B cell (primary cell): Measurements from ENCODE around the gene PRKG2. TPM values are rescaled to one million over a fixed set of nuclear protein-coding genes. Genes with fewer than 3 reads are reported as not detected.
A peak's percentile ranks its signal among the peaks of the same experiment; 100 is the strongest.

Experiments used
- ATAC-seq: fragments of 200-7000 bp; cut with Tn5 transposase; one replicate; pipeline ENCODE4 v1.10.0; 2021; ENCODE audit warnings: low read depth, mild to moderate bottlenecking, moderate number of reproducible peaks, moderate library complexity
- CTCF ChIA-PET: fragments of 350-600 bp; sonication (Branson Sonifier 250); formaldehyde crosslinking; loops from one replicate; lab custom pipeline; 2021; ENCODE audit warnings: antibody characterized with exemption, inconsistent platforms; lab: Charles Lee
- POLR2A ChIA-PET: fragments of 350-600 bp; sonication (Branson Sonifier 250); formaldehyde crosslinking; loops from one replicate; lab custom pipeline; 2021; ENCODE audit warnings: antibody characterized with exemption; lab: Charles Lee
- DNase-seq: peaks from one replicate; pipeline ENCODE4 v3.0.0; 2013
- H2AFZ ChIP-seq: 2 replicates; pipeline ENCODE4 v1.6.1; 2012; ENCODE audit warnings: mild to moderate bottlenecking, low read depth, low read length; ENCODE audit not compliant: insufficient read depth, poor library complexity, severe bottlenecking
- H3K27ac ChIP-seq, 2 donors: 1 replicate in 1 of 2; 2 replicates in 1 of 2; pipeline ENCODE4 v1.5.1; 2012 to 2013; ENCODE audit warnings: low read length in 2 of 2, mild to moderate bottlenecking in 2 of 2, moderate library complexity in 1 of 2
- H3K27me3 ChIP-seq, 4 experiments: fragments of 200-600 bp in 1 of 4; sonication (generic) in 1 of 4; replicated peaks in 1 of 4; 1 replicate in 2 of 4; 2 replicates in 2 of 4; pipeline versions ENCODE4 v1.6.1 to v1.7.0; 2013 to 2016; ENCODE audit warnings: low read length in 3 of 4, mild to moderate bottlenecking in 2 of 4, mixed read lengths in 1 of 4, moderate library complexity in 1 of 4; ENCODE audit not compliant: insufficient read depth in 4 of 4, control insufficient read depth in 3 of 4; ENCODE audit errors: control extremely low read depth in 1 of 4
- H3K36me3 ChIP-seq, 2 experiments: replicated peaks in 1 of 2; 1 replicate in 1 of 2; 2 replicates in 1 of 2; pipeline versions ENCODE4 v1.6.1 to v1.7.1; 2013; ENCODE audit warnings: low read length in 1 of 2; ENCODE audit not compliant: insufficient read depth in 2 of 2, control insufficient read depth in 1 of 2; ENCODE audit errors: control extremely low read depth in 1 of 2, extremely low read depth in 1 of 2
- H3K4me1 ChIP-seq, 2 donors: fragments of 200-600 bp in 1 of 2; sonication (generic) in 1 of 2; 1 replicate in 1 of 2; 2 replicates in 1 of 2; pipeline versions ENCODE4 v1.5.1 to v1.6.1; 2013 to 2017; ENCODE audit warnings: low read length in 2 of 2; ENCODE audit not compliant: control insufficient read depth in 2 of 2, insufficient read depth in 2 of 2
- H3K4me2 ChIP-seq: replicated peaks from 2 replicates; pipeline ENCODE3; 2012; ENCODE audit warnings: mild to moderate bottlenecking, low read depth, low read length; ENCODE audit not compliant: poor library complexity, severe bottlenecking
- H3K4me3 ChIP-seq, 5 experiments: fragments of 200-600 bp in 1 of 5; sonication (generic) in 1 of 5; 1 replicate in 3 of 5; 2 replicates in 2 of 5; pipeline versions ENCODE4 v1.5.1 to v1.7.0; 2011 to 2016; ENCODE audit warnings: low read length in 4 of 5, mild to moderate bottlenecking in 4 of 5, low read depth in 2 of 5, control low read depth in 1 of 5, moderate library complexity in 1 of 5; ENCODE audit not compliant: insufficient read depth in 1 of 5; ENCODE audit errors: control extremely low read depth in 1 of 5, extremely low read depth in 1 of 5
- H3K79me2 ChIP-seq: fragments of 200-600 bp; sonication (generic); one replicate; pipeline ENCODE4 v1.6.0; 2016; ENCODE audit warnings: low read length; ENCODE audit not compliant: control insufficient read depth, insufficient read depth
- H3K9ac ChIP-seq: fragments of 200-600 bp; sonication (generic); 2 replicates; pipeline ENCODE4 v1.6.1; 2017; ENCODE audit warnings: mild to moderate bottlenecking, low read length, moderate library complexity
- H3K9me3 ChIP-seq, 3 donors: one replicate each; pipeline versions ENCODE4 v1.6.1 to v1.7.1; 2013; ENCODE audit warnings: low read length in 2 of 3; ENCODE audit not compliant: control insufficient read depth in 2 of 3, insufficient read depth in 1 of 3; ENCODE audit errors: control extremely low read depth in 1 of 3
- H4K20me1 ChIP-seq: 2 replicates; pipeline ENCODE4 v1.6.0; 2012; ENCODE audit warnings: mild to moderate bottlenecking, low read length; ENCODE audit not compliant: insufficient read depth, control insufficient read depth, poor library complexity, severe bottlenecking
- H3K27ac Mint-ChIP-seq: one replicate; pipeline ENCODE4 v1.8.0; 2021; ENCODE audit warnings: mixed read lengths
- H3K27me3 Mint-ChIP-seq: one replicate; pipeline ENCODE4 v1.8.0; 2021; ENCODE audit warnings: mixed read lengths
- H3K4me1 Mint-ChIP-seq: one replicate; pipeline ENCODE4 v1.8.0; 2021; ENCODE audit warnings: mixed read lengths
- H3K4me3 Mint-ChIP-seq: one replicate; pipeline ENCODE4 v1.8.0; 2021; ENCODE audit warnings: mixed read lengths
- H3K9me3 Mint-ChIP-seq: one replicate; pipeline ENCODE4 v1.8.0; 2022; ENCODE audit warnings: mixed read lengths; ENCODE audit not compliant: insufficient read depth
- EZH2 ChIP-seq: IDR thresholded peaks from 2 replicates; pipeline ENCODE4 v1.6.1; 2012; ENCODE audit warnings: borderline replicate concordance, low read depth, mild to moderate bottlenecking, moderate library complexity, low read length; ENCODE audit not compliant: insufficient read depth, poor library complexity, severe bottlenecking
- WGBS: methylation state at CpG from one replicate; pipeline ENCODE4 v1.1.5; 2013; ENCODE audit warnings: missing lambda C conversion rate; ENCODE audit not compliant: insufficient coverage; 5-methylcytosine and 5-hydroxymethylcytosine counted together
- intact Hi-C: fragments of 100-400 bp; cut with micrococcal nuclease; formaldehyde crosslinking; loops from one replicate; pipeline ENCODE4 v1.10.0; 2022
- polyA plus RNA-seq: library from polyadenylated mRNA; depleted of rRNA; stranded (reverse); fragments of >200 nt; gene quantifications from 2 replicates; pipeline ENCODE4 v1.2.3, GENCODE V29; 2012
- total RNA-seq, 2 donors: library from RNA; stranded (reverse); fragments of 120-200 nt in 1 of 2; gene quantifications; 1 replicate in 1 of 2; 2 replicates in 1 of 2; pipeline versions ENCODE4 v1.2.3 to v1.2.4, GENCODE V29; 2013 to 2022
- TF ChIP-seq, protein P1 (sequence below): fragments of 200-600 bp; IDR thresholded peaks from one replicate; pipeline ENCODE4 v1.8.0; 2022; ENCODE audit warnings: antibody characterized with exemption, mild to moderate bottlenecking

The PRKG2 gene
- total and polyA plus RNA-seq, 2 donors (not counting 1 experiment from before 2014, with no cell fraction given) = 0.61 to 0.86 TPM

DNA sequence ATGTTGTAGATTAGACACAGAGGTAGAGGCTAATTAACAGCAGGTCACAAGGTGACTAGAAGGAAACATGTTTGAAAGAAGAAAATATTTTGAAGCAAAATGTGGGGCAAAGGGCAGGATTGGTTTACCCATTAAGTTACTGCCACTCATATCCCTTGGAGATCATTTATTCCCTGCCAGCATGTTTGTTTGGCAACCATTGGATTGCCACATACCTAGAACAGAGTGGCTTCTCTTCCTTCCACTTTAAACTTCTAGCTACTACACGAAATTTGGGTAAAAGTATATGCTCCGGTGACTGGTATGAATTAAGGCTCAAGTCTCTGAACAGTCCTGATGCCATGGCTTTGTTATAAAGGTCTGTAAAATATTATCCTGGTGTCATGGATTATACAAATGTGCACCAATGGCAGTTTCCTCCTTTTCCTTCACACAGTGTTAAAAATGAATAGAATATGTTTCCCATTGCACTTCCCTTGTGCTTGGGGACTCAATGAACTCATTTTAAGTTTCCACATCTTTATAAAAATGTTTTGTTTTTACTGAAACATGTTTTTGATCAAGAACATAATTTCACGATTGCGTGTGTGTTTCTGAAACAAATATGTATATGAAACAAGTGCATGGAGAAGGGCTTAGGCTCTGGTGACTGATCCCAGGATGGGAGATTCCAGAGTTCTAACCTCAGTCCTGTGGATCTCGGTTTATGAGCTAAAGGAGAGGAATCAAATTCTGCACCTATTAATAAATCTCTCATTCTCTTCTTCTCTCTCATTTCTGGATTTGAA lies 172.2 kb downstream of the PRKG2 start:
- peaks cover 5 to 10% of the 10 kb centered on the region in 2 donors for H3K4me1 ChIP-seq
- CTCF ChIA-PET = interaction anchor here (1.0 to 8.1 kb wide), 7 partner anchors 9 to 682 kb away, joined by 3 to 107 read pairs (median 16); no protein-coding TSS in a partner anchor
- no peak for TF ChIP-seq EZH2
- TF ChIP-seq, protein P1, sequence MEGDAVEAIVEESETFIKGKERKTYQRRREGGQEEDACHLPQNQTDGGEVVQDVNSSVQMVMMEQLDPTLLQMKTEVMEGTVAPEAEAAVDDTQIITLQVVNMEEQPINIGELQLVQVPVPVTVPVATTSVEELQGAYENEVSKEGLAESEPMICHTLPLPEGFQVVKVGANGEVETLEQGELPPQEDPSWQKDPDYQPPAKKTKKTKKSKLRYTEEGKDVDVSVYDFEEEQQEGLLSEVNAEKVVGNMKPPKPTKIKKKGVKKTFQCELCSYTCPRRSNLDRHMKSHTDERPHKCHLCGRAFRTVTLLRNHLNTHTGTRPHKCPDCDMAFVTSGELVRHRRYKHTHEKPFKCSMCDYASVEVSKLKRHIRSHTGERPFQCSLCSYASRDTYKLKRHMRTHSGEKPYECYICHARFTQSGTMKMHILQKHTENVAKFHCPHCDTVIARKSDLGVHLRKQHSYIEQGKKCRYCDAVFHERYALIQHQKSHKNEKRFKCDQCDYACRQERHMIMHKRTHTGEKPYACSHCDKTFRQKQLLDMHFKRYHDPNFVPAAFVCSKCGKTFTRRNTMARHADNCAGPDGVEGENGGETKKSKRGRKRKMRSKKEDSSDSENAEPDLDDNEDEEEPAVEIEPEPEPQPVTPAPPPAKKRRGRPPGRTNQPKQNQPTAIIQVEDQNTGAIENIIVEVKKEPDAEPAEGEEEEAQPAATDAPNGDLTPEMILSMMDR = no peak
- H2AFZ ChIP-seq = no peak overlapping the region
- H3K4me3 ChIP-seq = no peak overlapping the region
- Mint-ChIP-seq H3K4me3 (no peak overlapping the region), H3K4me1 (peaks cover 14% of the 10 kb centered on the region), H3K27ac (no peak overlapping the region), H3K27me3 (peaks cover 24% of the 10 kb centered on the region), H3K9me3 (no peaks in the 10 kb centered on the region)
- DNase-seq = no peak
- no peak overlapping the region for H3K4me2 ChIP-seq
- WGBS = no CpG with 5 or more reads among the region's 5 CpGs
- no peak overlapping the region for H3K27ac ChIP-seq
- no peak for ATAC-seq
- H3K36me3 ChIP-seq = no peaks in the 10 kb centered on the region
- H3K9me3 ChIP-seq = no peaks in the 10 kb centered on the region
- H3K9ac ChIP-seq = no peak overlapping the region
- no peaks in the 10 kb centered on the region for H3K27me3 ChIP-seq
- POLR2A ChIA-PET = no interaction called here
- H3K79me2 ChIP-seq = no peaks in the 10 kb centered on the region
- H4K20me1 ChIP-seq = no peaks in the 10 kb centered on the region
- intact Hi-C loops = no loop called here

GRCh38 chr4:81040012-81040659 lies 174.9 kb downstream of the PRKG2 start:
- Histone ChIP-seq H3K4me1 (peaks cover 5 to 10% of the 10 kb centered on the region in 2 donors), H3K4me3 (no peak overlapping the region), H4K20me1 (no peaks in the 10 kb centered on the region), H3K79me2 (no peaks in the 10 kb centered on the region), H3K9me3 (no peaks in the 10 kb centered on the region), H3K4me2 (no peak overlapping the region), H3K36me3 (no peaks in the 10 kb centered on the region), H3K27me3 (no peaks in the 10 kb centered on the region), H3K27ac (no peak overlapping the region), H3K9ac (no peak overlapping the region), H2AFZ (peak overlapping the region; percentile 2)
- intact Hi-C loops = loop anchor here (1.0 to 2.0 kb wide), 2 partner anchors 421 to 674 kb away; no protein-coding TSS in a partner anchor
- ATAC-seq (no peak), DNase-seq (peak; percentile 62)
- TF ChIP-seq, protein P1 = peak; percentile 79
- no peak for TF ChIP-seq EZH2
- ChIA-PET CTCF (interaction anchor here (0.8 to 8.1 kb wide), 20 partner anchors 10 to 821 kb away, joined by 3 to 107 read pairs (median 6); partner anchors contain the start of gene BMP3), POLR2A (no interaction called here)
- H3K4me3 Mint-ChIP-seq = no peak overlapping the region
- peaks cover 10% of the 10 kb centered on the region for H3K27me3 Mint-ChIP-seq
- no peak overlapping the region for H3K27ac Mint-ChIP-seq
- H3K9me3 Mint-ChIP-seq = no peaks in the 10 kb centered on the region
- WGBS = 0% methylated on average over 2 of the region's 4 CpGs
- H3K4me1 Mint-ChIP-seq = peaks cover 14% of the 10 kb centered on the region
